AG09319 (cell line): ENCODE data around the gene BTBD17.

Experiments
- DNase-seq: peaks from one replicate; pipeline ENCODE4 v3.0.0-alpha.2; 2010; ENCODE audit warnings: low read depth; ENCODE audit errors: extremely low read depth
- TF ChIP-seq, protein P1 (sequence below): IDR thresholded peaks from 2 replicates; pipeline ENCODE4 v1.5.1; 2011; ENCODE audit warnings: low read depth, mild to moderate bottlenecking, inconsistent platforms, low read length, moderate library complexity

The BTBD17 gene

GRCh38 chr17:74391771-74392170 lies 30.1 kb upstream of the BTBD17 start:
- no peak for DNase-seq
- TF ChIP-seq, protein P1, sequence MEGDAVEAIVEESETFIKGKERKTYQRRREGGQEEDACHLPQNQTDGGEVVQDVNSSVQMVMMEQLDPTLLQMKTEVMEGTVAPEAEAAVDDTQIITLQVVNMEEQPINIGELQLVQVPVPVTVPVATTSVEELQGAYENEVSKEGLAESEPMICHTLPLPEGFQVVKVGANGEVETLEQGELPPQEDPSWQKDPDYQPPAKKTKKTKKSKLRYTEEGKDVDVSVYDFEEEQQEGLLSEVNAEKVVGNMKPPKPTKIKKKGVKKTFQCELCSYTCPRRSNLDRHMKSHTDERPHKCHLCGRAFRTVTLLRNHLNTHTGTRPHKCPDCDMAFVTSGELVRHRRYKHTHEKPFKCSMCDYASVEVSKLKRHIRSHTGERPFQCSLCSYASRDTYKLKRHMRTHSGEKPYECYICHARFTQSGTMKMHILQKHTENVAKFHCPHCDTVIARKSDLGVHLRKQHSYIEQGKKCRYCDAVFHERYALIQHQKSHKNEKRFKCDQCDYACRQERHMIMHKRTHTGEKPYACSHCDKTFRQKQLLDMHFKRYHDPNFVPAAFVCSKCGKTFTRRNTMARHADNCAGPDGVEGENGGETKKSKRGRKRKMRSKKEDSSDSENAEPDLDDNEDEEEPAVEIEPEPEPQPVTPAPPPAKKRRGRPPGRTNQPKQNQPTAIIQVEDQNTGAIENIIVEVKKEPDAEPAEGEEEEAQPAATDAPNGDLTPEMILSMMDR: no peak

DNA sequence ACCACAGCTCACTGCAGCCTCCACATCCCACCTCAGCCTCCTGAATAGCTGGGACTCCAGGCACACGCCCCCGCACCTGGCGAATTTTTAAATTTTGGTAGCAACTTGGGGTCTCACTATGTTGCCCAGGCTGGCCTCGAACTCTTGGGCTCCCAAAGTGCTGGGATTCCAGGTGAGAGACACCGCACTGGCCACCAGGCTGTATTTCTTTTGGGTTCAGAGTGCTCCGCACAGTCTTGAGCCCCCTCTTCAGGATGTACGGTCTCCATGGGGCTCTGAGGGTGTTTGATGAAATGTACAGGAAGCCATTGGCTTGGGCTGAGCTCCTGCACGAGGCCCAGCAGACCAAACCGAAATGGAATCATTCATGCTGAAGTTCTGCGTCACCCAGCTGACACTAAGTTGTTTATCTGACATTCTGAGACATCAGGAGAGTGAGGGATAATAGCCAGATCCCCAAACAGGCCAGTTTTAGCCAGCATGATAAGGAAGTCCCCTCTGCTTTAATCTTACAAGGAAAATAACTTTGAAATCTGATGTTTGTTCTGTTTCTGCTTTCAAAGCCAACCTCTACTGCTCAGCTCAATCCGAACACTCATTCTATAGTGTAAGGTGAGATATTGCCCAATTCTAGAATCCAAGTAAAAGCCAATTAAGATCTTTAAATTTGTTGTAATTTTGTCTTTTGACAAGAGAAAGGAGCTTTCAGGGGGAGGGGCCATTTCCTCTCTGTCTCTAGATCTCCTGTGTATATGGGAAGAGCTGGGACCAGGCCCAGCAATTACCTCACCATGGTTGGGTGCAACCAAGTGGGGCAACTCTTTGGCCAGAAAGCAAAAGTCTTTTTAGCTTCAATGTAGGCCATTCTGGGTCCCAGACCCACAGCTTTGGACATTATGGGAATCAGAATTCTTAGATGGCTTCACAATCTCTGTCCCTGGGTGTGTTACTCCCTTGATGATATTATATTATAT lies 29.3 kb upstream of the BTBD17 start:
- TF ChIP-seq, protein P1: no peak
- no peak for DNase-seq

- DNase-seq: no peak
- TF ChIP-seq, protein P1: no peak
Observed at GRCh38 chr17:74389937-74390679, 28.4 kb upstream of the BTBD17 start.

DNA sequence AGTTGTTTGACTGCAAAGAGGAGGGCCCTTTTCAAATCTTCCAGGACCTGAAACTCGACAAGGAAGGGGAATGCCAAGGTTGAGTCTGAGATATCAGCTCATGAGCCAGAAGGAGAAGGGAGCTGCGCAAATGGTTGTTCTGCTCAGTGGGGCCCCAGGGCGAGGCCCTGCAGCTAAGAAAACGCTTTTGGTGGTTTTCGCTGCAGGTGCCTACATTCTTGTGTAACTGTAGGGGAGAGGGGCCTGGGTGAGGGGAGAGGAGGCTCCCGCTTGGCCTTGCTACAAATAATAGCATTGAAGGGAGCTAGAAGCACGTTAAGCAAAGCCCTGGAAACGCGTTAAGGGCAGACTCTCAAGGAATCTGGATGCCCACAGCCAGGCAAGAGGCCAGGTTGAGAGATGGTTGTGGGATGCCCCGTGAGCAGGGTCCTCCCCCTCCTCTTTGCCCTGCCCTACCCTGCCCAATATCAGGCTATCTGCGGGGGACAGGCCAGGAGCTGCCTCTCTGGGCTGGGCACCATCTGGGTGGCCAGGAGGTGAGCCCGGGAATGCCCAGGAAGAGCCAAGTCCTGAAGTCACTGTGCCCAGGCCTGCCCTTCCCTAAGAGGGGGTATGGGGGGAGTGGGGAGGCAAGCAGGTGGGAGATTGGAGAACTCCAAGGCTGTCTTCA lies 27.6 kb upstream of the BTBD17 start:
- TF ChIP-seq, protein P1: no peak
- no peak for DNase-seq

DNA sequence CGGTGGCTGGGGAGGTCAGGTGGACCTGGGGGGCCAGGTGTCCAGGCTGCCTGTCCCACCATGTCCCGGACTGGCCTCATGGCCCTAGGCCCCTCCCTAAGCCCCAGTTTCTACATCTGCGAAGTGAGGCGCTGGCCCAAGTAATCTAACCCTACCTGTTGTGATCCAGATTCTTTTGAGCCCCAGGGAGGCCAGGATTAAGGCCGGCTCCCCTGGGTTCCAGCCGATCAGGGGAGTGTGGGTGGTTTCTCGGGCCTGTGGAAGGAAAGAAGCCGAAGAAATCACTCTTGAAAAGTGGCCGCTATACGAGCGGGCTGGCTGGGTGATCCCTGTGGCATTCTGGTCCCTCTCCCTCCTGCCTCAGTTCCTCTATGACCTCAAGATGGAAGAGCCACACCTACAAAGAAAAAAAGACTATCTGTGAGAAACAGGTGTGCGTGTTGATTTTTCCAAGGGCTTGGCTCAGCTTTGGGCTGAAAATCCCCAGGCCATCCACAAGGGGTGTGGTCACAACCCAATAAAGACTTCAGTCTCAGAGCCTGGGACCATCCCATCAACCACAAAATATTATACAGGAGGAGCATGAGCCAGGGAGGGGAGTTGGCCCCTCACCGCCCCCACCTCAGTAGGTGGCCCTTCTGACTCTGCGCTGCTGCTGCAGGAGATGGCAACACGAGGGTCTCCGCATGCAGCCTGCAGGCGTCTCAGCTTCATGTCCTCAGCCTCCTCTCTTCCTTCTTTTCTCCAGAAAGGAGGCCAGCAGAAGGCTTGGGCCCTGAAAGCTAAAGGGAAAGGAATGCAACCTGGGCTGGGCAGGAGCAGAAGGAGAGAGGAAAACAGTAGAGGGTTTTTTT lies 25.9 kb upstream of the BTBD17 start:
- no peak for DNase-seq
- TF ChIP-seq, protein P1: no peak

GRCh38 chr17:74386386-74386785 lies 24.7 kb upstream of the BTBD17 start:
- TF ChIP-seq, protein P1: no peak
- DNase-seq: no peak
